ENCODE results near the gene GNB3. TPM values are rescaled to one million over a fixed set of nuclear protein-coding genes. Genes with fewer than 3 reads are reported as not detected.

The GNB3 gene
- total and polyA plus RNA-seq, 2 of the 4 experiments (the other 2 are of a cell fraction) = 0.72 to 20.5 TPM

GRCh38 chr12:6838854-6839253 lies 1.9 kb upstream of the GNB3 start:
- Histone ChIP-seq H4K8ac (ENCODE audit: low read depth in 2 of 2, low read length in 2 of 2) (no peak overlapping the region), H2BK120ac (ENCODE audit: low read depth, low read length) (no peak overlapping the region), H3K4ac (ENCODE audit: low read depth, low read length) (no peak overlapping the region), H3K27me3 (ENCODE audit: control insufficient read depth, insufficient read depth, low read length) (no peaks in the 10 kb centered on the region), H3K9ac (ENCODE audit: low read depth, low read length) (no peak overlapping the region), H2BK20ac (ENCODE audit: low read depth, low read length) (no peak overlapping the region), H3K4me1 (ENCODE audit: control insufficient read depth, insufficient read depth, low read length) (no peaks in the 10 kb centered on the region), H3K36me3 (ENCODE audit: control insufficient read depth, insufficient read depth, low read length) (peaks cover 67% of the 10 kb centered on the region), H3K23ac (ENCODE audit: low read depth, low read length) (no peak overlapping the region), H2AK9ac (replicated peaks; ENCODE audit: low read depth, low read length, poor library complexity) (no peak overlapping the region), H2AFZ (replicated peaks; ENCODE audit: low read length, poor library complexity) (no peak overlapping the region), H4K20me1 (ENCODE audit: insufficient read depth, low read length) (peaks cover 3% of the 10 kb centered on the region), H3K14ac (replicated peaks; ENCODE audit: low read depth, low read length) (no peak overlapping the region), H2BK5ac (ENCODE audit: low read depth, low read length, poor library complexity, severe bottlenecking) (no peak overlapping the region), H3K4me2 (ENCODE audit: low read depth, low read length) (no peak overlapping the region), H3K9me1 (ENCODE audit: insufficient read depth, low read length) (no peaks in the 10 kb centered on the region), H2BK15ac (ENCODE audit: low read depth, low read length) (no peak overlapping the region), H3K9me3 (ENCODE audit: control insufficient read depth, insufficient read depth, low read length) (no peaks in the 10 kb centered on the region), H3K27ac (ENCODE audit: insufficient read depth, low read length) (no peak overlapping the region), H4K5ac (ENCODE audit: low read depth, low read length) (no peak overlapping the region), H3K4me3 (ENCODE audit: insufficient read depth, low read depth, low read length) (no peak overlapping the region), H3K18ac (ENCODE audit: low read depth, low read length) (no peak overlapping the region), H2AK5ac (ENCODE audit: low read depth, low read length) (no peak overlapping the region), H3K56ac (ENCODE audit: extremely low read depth, insufficient read depth, low read length) (no peak overlapping the region), H3K79me1 (ENCODE audit: low read depth in 1 of 2, low read length in 2 of 2) (peaks cover 5 to 8% of the 10 kb centered on the region in 2 experiments; a peak in 3 of 4 replicates), H4K91ac (ENCODE audit: insufficient read depth, low read depth, low read length) (no peak overlapping the region)
- intact Hi-C loops (cut with micrococcal nuclease) = no loop called here
- 98% methylated on average over 11 of the region's 16 CpGs; no CpG with 5 or more reads in 1 of the 2 experiments for WGBS, 2 experiments (ENCODE audit: extremely low coverage in 2 of 2, insufficient read length in 1 of 2)
- no peak for ATAC-seq (ENCODE audit: low read depth)
- CTCF ChIA-PET = no interaction called here
- TF ChIP-seq SMC3 (IDR thresholded peaks at IDR 0.05; ENCODE audit: low read depth, low read length) = no peak
- no peak for TF ChIP-seq RFX5 (IDR thresholded peaks at IDR 0.05; ENCODE audit: low read depth, low read length)
- TF ChIP-seq RCOR1 (IDR thresholded peaks at IDR 0.05; ENCODE audit: insufficient replicate concordance, low read length) = no peak
- no peak for TF ChIP-seq CHD1 (IDR thresholded peaks at IDR 0.05; ENCODE audit: low read depth, low read length)
- TF ChIP-seq CEBPB (IDR thresholded peaks at IDR 0.05; ENCODE audit: low read depth, low read length) = no peak
- no peak for TF ChIP-seq CTCF (conservative IDR thresholded peaks at IDR 0.05; ENCODE audit: low read depth, low read length)
- no peak for TF ChIP-seq FOS (IDR thresholded peaks at IDR 0.05; ENCODE audit: low read depth, low read length)
- no peak for TF ChIP-seq NFE2L2 (IDR thresholded peaks at IDR 0.05; ENCODE audit: low read depth, low read length)
- TF ChIP-seq RAD21 (IDR thresholded peaks at IDR 0.05; ENCODE audit: low read length) = no peak
- no peak for DNase-seq
- no TSS peak for BruUV-seq (replicated peaks)
- dilution Hi-C loops (cut with HindIII; ENCODE audit: low sequenced_read_pairs, unreplicated experiment) = no loop called here
- POLR2A ChIA-PET (ENCODE audit: unreplicated experiment) = no interaction called here
- in situ Hi-C loops (cut with MboI; ENCODE audit: low sequenced_read_pairs) = no loop called here
